HG02623 (cell line): ENCODE data around the gene CDCA5.

Experiments
- ATAC-seq: cut with Tn5 transposase; IDR thresholded peaks from one replicate; pipeline ENCODE4 v1.9.1; 2021; ENCODE audit warnings: moderate library complexity; ENCODE audit not compliant: unreplicated experiment

CDCA5 gene, protein sequence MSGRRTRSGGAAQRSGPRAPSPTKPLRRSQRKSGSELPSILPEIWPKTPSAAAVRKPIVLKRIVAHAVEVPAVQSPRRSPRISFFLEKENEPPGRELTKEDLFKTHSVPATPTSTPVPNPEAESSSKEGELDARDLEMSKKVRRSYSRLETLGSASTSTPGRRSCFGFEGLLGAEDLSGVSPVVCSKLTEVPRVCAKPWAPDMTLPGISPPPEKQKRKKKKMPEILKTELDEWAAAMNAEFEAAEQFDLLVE

DNA sequence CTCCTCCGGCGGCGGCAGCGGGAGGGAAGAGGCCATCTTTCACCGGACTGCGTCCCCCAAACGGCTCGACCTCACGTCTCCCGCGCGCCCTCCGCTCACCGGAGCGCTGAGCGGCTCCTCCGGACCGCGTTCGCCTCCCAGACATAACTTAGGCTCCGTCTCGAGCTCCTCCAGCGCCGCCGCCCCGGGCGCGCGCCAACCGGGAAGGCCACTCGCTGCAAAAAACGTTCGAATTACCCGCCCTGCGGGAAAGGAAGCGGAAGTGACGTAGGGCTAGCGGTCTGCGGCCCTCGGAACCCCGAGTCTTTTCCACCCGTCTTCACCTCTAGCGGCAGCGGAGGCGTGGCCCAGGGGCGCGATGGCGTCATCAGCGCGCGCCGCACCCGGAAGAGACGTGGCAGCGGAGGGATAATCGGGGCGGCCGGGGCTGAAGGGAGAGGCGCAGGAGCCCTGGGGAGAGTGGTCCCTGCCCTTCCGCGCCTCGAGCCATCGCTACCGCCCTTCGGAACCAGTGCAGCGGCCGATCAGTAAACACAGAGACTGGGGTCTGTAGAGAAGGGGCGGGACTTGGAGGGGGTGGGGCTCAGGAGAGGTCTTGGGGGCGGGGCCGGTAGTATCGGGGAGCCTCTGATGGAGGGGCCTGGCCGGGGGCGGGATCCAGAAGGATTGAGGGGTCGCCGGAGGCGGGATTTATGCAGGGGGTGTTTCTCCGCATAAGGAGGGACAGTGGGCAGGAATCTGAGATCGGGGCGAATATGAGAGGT, at the start of gene CDCA5, which contains the start of gene ZFPL1:
Gene CDCA5, minus strand, starts transcription at position 207 of the 764 bp plus-strand sequence. Its CDS starts 62 bp downstream, at position 145.
Gene ZFPL1, plus strand, starts transcription at position 389 of the 764 bp plus-strand sequence. CDS start 477 bp downstream, outside the sequence.
- ATAC-seq: peak; percentile 62

DNA sequence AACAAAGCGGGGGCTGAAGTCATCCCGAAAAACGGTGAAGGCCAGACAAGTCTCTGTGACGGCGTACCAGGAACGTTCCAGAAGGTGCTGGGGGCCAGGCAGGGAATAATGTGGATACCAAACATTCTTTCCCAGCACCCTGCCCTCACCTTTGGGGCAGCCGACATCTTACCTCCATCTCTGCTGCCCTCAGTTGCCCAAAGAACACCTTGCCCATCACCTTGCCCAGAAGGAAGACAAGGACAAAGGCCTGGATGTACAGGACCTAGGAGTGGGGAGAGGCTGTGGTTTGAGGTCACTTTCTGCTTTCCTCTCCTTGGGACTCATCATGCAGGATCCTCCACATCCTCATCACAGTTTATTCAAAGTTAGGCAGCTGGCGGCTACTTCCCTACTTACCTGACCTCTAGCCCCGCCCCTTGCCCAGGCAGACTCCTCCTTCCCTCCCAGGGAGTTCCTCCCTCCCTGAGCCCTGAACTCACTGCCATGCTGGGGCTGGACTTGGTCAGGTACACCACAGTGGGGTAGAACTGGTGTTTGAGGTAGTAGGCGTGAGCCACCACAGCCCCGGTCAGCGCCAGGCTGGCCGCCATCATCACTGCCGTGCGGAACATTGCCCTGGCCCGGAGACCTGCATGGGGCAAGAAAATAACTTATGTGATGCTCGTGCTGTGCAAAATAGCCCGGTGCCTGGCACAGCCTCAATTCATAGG, 49.3 kb upstream of the CDCA5 start:
- no peak for ATAC-seq

DNA sequence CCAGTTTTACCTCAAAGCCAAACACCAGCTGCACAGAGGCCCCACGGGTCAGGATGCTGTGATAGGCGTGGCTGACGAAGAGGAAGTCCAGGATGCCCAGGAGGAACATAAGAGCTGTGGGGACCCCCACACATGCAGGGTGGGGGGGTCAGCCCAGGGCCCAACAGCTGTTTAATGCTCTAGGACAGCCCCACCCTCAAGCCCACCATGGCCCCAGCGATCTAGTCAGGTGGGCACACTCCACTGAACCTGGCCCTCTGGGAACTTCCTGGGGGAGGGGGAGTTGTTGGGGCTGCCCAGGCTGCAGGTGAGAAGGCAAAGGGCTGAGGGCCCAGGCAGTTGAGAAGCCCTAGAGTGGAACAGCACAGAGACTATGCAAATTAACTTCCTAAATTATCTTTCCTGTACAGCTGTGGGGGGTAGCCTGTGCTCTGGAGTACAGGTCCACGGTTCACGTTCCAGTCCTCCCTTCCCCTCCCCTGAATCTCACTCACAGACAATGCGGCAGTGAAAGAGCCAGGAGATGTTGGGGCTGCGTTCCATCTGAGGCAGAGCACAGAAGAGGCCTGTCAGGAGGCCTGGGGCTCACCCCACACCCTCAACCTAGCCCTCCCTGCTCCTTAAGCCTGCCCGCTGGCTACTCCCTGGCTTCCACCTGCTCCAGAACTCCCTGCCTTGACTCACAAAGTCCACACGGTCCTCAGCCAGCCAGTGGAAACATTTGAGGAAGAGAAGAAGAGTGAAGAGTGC, 48.6 kb upstream of the CDCA5 start:
- ATAC-seq: no peak

DNA sequence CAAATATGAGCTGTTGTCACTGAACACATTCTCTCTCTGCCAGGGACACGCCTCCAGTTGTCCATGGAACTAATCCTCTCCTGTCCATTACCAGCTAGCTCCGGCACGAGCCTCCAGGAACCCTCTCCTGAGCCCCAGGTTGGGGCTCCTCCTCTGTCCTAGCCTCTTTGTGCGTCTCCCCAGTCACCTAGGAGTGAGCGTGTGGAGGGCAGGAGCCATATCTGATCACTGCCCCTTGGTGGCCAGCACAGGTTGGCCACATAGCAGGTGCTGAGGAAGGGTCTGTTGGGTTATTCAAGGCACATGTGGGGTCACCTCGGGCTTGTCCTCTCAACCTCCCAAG, 48.0 kb upstream of the CDCA5 start:
- no peak for ATAC-seq

DNA sequence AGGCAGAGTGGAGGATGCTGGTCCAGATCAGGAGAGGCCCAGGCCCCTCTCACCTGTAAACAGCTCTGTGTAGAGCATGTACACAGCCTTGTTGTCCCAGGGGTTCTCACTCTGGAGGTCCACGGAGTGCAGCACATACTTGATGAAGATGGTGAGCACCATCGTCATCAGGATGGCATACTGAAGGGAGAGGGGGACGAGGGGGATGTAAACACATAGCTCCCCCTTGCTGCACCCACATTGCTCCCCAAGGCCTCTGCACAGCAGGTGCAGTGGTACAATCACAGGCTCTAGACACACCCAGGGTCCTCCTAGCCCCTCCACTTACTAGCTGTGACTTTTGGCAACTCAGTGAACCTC, 47.6 kb upstream of the CDCA5 start:
- no peak for ATAC-seq

DNA sequence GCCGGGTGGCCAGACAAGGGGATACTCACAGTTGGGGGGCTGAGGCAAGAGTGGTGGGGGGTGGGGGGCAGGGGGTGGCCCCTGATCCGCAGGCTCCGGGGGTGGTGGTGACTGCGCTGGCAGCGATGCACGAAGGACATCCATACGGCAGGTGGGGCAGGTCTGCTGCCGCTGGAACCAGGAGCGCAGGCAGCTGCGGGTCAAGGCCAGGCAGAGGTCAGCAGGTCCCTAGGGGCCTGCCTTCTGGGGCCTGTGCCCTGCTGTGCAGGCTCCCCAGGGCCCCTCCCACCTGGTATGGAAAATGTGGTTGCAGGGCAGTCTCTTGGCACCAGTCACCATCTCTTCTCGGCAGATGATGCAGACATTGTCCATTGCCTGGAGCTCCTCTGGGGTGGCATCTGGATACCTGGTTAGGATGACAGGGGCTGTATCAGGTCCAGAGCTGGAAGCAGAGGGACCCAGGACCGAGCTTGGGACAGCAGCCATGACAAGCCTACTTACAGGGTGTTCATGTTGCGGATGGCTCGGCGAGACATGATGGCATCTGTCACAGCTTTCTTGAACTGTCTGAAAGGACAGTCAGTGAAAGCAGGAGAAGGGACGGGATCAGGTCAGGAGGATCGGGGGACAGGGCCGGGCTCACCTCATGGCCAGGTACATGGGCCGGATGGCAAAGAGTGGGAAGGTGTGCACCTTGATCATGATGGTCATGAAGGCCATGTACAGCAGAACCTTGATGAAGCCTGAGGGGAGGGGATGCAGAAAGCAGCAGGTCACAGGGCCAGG, 47.0 kb upstream of the CDCA5 start:
- no peak for ATAC-seq

DNA sequence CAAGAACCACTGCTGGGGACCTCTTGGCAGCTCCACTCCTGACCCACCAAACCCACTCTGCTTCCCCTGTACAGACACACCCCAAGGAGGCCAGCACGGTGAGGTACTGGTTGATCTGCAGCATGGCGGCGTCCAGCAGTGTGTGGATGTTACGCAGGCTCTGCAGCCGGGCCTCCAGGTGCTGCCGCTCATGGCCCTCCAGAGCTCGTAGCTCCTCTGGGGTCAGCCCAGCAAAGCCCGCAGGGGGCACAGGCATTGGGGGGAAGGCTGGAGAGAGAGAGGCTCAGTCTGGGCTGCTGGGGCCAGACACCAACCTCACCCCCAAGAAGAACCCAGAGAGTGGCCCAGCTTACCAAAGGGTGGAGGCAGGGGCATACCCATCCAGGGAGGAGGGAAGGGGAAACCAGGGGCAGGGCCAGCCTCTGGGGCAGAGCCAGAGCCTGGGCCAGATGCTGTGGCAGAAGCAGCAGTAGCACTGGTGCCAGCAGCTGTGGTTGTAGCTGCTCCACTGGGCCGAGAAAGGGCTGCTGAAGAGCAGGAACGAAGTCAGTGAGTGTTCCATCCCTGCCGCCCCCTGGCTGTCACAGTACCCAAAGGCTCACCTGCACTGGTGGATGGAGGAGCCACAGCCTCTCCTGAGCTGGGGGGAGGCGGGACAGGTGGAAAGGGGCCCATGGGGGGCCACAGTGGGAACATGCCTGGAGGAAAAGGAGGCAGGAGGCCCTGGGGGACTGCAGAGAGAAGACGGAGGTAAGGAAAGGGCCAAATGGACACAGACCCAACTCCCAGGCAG, 46.0 kb upstream of the CDCA5 start:
- ATAC-seq: no peak

DNA sequence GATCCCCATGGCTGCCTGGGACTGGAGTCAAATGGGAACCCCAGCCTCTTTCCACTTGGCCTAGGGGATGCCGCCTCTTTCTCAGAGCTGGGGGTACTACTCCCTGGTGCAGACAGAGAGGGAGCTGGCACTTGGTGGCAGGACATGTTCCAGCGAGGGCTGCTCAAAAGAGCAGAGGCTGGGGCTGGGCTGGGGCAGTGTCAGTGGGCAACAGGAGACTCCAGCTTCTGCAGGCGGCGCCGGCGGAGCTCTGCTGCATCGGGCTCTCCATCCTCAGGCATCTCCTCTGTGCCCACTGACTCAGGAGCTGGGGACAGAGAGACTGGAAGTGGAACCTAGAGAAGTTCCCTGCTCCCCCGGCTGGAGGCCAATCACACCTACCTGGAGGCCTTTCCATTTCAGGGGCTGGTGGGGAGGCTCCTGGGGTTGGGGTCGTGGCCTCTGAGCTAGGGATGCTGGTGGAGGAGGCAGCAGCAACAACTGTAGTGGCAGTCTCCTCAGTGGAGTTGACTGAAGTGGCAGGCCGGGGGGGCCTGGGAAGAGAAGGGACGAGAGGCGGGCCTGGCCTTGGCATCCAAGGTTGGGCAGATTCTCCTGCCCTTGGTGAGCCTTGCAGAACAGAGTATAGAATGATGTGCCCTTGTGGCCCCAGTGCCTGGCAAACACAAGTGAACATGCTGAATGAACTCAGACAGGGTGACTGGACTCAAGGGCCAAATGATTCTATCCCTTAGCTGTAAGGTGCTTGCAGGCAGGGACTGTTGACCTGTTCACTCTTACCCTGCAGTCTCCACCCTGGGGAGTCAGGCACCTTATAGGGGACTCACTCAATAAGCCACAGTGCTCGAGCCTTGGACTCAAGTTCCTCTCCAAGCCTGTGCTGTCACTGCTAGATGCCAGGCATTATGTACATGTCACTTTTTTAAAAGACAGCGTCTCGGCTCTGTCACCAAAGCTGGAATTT, 44.6 kb upstream of the CDCA5 start:
- ATAC-seq: no peak

DNA sequence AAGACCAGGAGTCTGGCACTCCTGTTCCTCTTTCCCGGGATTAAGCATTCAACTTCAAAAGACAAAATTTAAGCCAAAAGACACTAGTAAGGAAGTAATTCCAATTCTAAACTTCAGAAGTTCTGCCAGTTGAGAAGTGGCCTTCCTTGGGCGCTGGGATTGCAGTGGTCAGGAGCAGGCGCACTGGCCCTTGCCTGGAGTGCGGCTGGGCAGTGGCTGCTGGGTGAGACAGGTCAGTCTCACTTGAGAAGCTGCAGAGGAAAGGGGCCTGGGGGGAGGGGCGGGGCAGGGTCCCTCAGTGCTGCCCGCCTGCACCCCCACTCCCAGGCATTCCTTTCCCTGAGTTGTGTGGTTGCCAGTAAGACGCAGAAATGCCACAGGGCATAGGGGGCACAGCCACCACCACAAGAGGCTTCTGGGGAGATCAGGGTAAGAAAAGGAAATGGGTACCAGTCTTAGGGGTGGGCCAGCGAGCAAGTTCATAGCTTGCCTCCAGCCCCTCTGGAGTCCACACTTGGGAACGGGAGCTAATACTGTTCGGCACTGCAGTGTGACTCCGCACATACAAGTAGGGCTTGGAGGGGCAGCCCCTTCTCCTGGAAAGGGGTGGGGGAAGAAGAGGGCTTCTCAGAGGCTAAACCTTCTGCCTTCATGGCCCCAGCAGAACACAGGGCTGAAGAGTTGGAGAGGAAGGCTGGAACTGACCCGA, 43.8 kb upstream of the CDCA5 start:
- ATAC-seq: no peak

DNA sequence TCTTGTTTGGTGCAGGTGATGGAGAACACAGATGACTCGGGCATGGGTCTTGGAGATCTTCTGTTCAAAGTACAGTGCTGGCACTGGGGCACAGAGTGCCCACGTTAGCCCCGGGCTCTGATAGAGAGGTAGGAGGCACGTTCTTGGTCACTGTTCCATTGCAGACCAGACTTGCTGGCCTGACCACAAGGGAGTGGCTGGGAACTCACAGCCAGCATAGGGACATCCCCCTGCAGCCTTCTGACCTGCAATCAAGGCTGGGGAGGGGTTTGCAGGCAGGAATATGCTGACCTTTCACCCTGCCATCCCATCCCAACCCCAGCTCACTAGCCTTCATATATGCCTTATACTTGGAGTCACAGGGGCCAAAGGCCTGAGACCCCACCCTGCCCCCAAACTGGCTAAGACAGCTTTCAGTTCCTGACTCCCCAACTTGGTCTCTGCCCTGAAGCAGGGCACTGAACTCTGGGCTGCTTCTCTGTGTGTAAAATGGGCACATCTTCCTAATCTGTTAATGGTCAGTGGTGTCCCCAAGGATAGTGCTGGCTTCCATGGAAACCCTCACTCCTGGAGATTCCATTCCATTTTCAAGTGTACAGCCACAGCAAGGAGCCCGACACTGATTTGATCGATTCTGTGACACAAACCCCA, 42.9 kb upstream of the CDCA5 start:
- ATAC-seq: no peak

DNA sequence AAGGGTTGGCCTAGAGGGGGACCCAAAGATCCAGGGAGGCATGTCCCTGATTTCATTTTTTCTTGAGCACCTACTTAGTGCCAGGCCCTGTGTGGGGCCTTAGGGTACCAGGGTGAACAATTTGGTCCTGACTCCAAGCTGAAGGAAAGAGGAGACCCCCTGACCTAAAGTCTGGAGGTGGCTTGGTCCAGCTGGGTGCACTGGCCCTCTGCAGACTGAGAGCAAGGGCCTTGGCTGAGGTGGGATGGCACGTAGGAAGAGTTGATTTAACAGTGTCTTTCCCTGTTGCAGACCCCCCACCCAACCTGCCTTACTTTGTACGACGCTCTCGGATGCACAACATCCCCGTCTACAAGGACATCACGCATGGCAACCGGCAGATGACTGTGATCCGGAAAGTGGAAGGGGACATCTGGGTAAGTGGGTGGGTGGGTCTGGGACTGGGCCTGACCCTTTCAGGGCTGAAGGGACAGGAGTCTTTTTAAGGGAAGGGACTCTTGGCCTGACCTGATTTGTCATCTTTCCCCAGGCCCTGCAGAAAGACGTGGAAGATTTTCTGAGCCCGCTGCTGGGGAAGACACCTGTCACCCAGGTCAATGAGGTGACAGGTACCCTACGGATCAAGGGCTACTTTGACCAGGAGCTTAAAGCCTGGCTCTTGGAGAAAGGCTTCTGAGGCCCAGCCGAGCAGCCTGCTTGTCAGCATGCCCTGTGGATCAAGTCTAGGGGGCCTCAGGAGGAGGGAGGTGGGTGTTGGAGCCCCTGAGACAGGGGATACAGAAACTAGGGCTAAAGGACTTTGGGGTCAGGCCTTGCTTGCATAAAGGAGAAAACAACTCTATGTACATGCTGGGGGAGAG, 41.6 kb upstream of the CDCA5 start:
- no peak for ATAC-seq

DNA sequence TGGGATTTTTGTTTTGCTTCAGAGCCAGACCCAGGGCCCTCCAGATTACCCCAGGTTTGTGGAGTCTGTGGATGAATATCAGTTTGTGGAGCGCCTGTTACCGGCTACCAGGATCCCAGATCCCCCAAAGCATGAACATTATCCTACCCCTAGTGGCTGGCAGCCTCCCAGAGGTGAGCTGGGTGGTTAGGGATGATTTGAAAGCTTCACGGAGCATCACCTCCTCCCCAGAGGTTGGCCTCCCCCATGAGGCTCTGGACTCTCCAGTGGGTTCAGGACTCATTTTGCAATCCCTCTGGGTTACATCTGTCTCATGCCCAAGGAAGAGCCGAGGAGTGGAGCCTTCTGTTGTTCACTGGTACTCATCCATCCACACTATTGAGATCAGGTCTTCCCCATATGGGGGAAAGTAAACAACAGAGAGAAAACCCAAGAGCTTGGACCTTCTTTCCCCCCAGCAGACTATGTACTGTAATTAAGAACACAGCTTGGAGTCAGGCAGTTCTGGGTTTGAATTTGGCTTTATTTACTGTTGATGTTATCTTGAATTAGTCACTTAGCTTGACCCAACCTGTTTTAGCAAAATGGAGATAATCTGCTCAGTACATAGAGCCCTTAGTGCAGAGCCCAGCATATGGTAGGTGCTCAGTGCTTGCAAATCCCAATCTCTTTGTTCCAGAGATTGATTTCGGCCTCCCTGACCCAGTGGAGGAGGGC, 40.8 kb upstream of the CDCA5 start:
- ATAC-seq: no peak

DNA sequence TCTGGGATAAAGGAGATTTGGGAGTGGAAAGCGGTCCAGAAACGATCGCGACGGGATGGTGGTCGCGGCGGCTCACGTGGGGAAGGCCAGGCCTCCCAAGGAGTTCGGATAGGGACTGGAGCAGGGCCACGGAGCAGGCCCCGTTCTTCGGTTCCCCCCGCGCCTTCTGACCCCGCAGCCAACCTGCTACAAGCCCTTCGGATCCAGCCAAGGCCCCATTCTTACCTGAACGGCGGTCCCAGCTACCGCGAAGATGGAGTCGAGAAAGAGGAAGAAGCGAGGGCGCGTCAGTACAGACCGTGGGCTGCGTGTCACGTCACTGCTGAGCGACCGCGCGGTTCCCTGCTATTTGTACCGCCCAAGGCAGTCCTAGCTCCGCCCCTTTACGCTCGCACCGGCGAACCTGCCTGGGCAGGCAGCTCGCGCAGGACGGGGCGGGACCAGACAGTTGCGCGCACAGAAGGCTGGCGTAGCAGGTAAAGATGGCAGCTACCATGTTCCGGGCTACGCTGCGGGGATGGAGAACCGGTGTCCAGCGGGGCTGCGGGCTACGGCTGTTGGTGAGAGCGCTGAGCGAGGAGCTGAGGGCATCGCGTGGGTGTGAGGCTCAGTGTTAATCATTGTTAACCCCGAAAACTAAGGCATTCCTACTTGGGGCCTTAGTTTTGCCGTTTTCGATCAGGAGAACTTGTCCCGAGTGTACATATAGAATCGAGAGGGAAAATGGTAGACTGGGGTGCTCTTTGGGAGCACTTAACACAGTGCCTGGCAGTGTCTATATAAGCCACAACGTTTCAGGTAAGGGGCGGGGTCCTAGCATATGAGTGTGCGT, 38.2 kb upstream of the CDCA5 start, which contains the start of the genes FAU and MRPL49:
Gene FAU, minus strand, starts transcription at position 270 of the 832 bp plus-strand sequence. CDS start 321 bp downstream, outside the sequence.
Gene MRPL49, plus strand, starts transcription at position 457 of the 832 bp plus-strand sequence. Its CDS starts 26 bp downstream, at position 483.
- ATAC-seq: peak; percentile 70

DNA sequence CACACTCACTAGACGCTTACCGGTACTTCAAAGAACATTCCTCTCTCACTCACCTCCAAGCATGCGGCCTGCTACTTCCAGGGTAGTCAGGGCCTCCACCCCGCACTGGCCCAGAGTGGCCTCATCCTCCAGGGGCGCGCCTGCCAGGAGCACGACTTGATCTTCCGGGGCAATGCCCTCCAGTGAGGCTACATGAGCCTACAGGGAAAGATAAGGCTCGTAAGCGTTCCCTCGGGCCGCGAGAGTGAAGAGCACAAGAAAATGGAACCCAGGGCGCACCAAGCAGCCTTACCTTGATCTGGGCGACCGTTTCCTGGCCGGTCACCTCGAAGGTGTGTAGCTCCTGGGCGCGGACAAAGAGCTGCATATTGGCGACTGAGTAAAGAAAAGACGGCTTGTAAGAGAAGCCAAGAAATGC, 37.6 kb upstream of the CDCA5 start:
- ATAC-seq: no peak

DNA sequence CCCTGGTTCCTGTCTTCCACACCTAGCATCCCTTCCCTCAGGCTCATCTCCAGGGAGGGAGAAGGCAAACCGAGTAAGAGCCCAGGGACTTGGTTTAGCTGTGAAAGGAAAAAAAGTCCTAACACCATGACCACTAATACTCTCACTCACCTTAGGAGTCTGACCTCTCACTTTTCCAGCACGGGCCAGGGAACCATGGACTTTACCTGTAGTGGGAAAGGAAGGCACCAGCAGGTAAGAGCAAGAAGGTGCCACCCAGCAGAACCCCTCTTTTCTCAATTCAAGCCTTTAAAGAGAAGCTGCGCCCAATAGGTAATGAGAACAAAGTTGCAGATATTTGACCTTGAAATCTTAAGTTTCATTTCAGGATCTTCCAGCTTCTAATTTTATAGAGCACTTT, 37.0 kb upstream of the CDCA5 start:
- no peak for ATAC-seq
